Vagina (tissue), 2 donors: ENCODE results near the gene LAIR1.

Source experiments
- CTCF ChIP-seq, 3 experiments: fragments of 450-650 bp in 2 of 3; fragments of 200-600 bp in 1 of 3; sonication (generic) in 1 of 3; IDR thresholded peaks; one replicate each; pipeline ENCODE4 v1.5.1; 2017 to 2019; ENCODE audit warnings: antibody characterized with exemption in 3 of 3, mild to moderate bottlenecking in 2 of 3, moderate library complexity in 2 of 3
- POLR2A ChIP-seq, 2 donors: fragments of 450-650 bp; IDR thresholded peaks; one replicate each; pipeline ENCODE4 v1.6.1; 2017; ENCODE audit warnings: antibody characterized with exemption in 2 of 2, mild to moderate bottlenecking in 2 of 2, moderate library complexity in 2 of 2
- POLR2AphosphoS5 ChIP-seq, 2 donors: sonication (generic); formaldehyde crosslinking; IDR thresholded peaks; one replicate each; pipeline ENCODE4 v1.9.0; 2017; ENCODE audit warnings: antibody characterized with exemption in 2 of 2, mild to moderate bottlenecking in 2 of 2, low read depth in 1 of 2; ENCODE audit not compliant: insufficient read depth in 1 of 2

GRCh38 chr19:54412877-54413276 is 48.1 kb upstream of the LAIR1 start:
- TF ChIP-seq POLR2A (IDR thresholded peaks at IDR 0.05) (no peak), CTCF (IDR thresholded peaks at IDR 0.05) (no peak), POLR2AphosphoS5 (IDR thresholded peaks at IDR 0.05; ENCODE audit: insufficient read depth in 1 of 2, low read depth in 1 of 2) (no peak)
